HCT116 (cell line): Measurements from ENCODE around the gene AKAP13. TPM values are rescaled to one million over a fixed set of nuclear protein-coding genes. Genes with fewer than 3 reads are reported as not detected.

Experiments used
- ATAC-seq: fragments of 200-7000 bp; cut with Tn5 transposase; 2 replicates; pipeline ENCODE4 v1.9.1; 2020; ENCODE audit warnings: mild to moderate bottlenecking, moderate library complexity
- BruUV-seq: library from RNA; stranded (reverse); fragments of 400-500 nt; replicated peaks from 2 replicates; lab custom pipeline; 2021; lab: Mats Ljungman, UMichigan
- CTCF ChIA-PET: fragments of 300-600 bp; sonication (Branson Sonifier 250); formaldehyde crosslinking; loops from one replicate; lab custom pipeline; 2021; ENCODE audit warnings: antibody characterized with exemption; lab: Charles Lee
- POLR2A ChIA-PET: fragments of 300-600, 350-600 bp; sonication (Branson Sonifier 250); formaldehyde crosslinking; loops from one replicate; lab custom pipeline; 2021; ENCODE audit warnings: antibody characterized with exemption; lab: Charles Lee
- RAD21 ChIA-PET, 2 experiments: fragments of 300-600 bp; sonication (Branson Sonifier 250); formaldehyde crosslinking; loops; one replicate each; lab custom pipeline; 2023; ENCODE audit warnings: low total read pairs in 2 of 2; ENCODE audit not compliant: uncharacterized antibody in 2 of 2, unreplicated experiment in 2 of 2, low non-redundant PET in 1 of 2; lab: Charles Lee
- DNase-seq: peaks from one replicate; pipeline ENCODE4 v3.0.0-alpha.2; 2010; ENCODE audit warnings: low read depth, low spot score
- H2AFZ ChIP-seq: fragments of 200-600 bp; shearing (Covaris generic), sonication (generic); 2 replicates; pipeline ENCODE4 v1.6.1; 2017; ENCODE audit warnings: low read depth, mixed run types, mixed read lengths, antibody characterized with exemption, low read length; ENCODE audit not compliant: poor library complexity, severe bottlenecking
- H3K27ac ChIP-seq: 2 replicates; pipeline ENCODE4 v1.5.1; 2012; ENCODE audit warnings: low read depth, low read length
- H3K27me3 ChIP-seq: fragments of 200-600 bp; sonication (generic); 2 replicates; pipeline ENCODE4 v1.6.1; 2016; ENCODE audit warnings: mixed run types, low read length, mixed read lengths; ENCODE audit not compliant: insufficient read depth
- H3K36me3 ChIP-seq, 2 experiments: fragments of 200-500 bp in 1 of 2; fragments of 200-600 bp in 1 of 2; sonication (Bioruptor generic) in 1 of 2; sonication (generic) in 1 of 2; 2 replicates each; pipeline versions ENCODE4 v1.5.1 to v1.6.1; 2014 to 2016; ENCODE audit warnings: low read length in 2 of 2, inconsistent platforms in 1 of 2, mixed read lengths in 1 of 2, mixed run types in 1 of 2; ENCODE audit not compliant: insufficient read depth in 2 of 2, control insufficient read depth in 1 of 2
- H3K4me1 ChIP-seq, 2 experiments: fragments of 200-600 bp in 1 of 2; sonication (generic) in 1 of 2; 2 replicates each; pipeline versions ENCODE4 v1.5.1 to v1.6.1; 2012 to 2017; ENCODE audit warnings: low read length in 2 of 2, inconsistent platforms in 1 of 2, mild to moderate bottlenecking in 1 of 2, mixed read lengths in 1 of 2, mixed run types in 1 of 2, moderate library complexity in 1 of 2; ENCODE audit not compliant: insufficient read depth in 2 of 2, control insufficient read depth in 1 of 2
- H3K4me2 ChIP-seq: fragments of 200-600 bp; sonication (generic); 2 replicates; pipeline ENCODE4 v1.6.1; 2017; ENCODE audit warnings: mixed run types, low read length, mixed read lengths
- H3K4me3 ChIP-seq, 2 experiments: fragments of 200-600 bp in 1 of 2; sonication (generic) in 1 of 2; replicated peaks in 1 of 2; 2 replicates each; pipeline ENCODE4 v1.5.1; 2011 to 2016; ENCODE audit warnings: low read length in 2 of 2, control low read depth in 1 of 2, low read depth in 1 of 2, mild to moderate bottlenecking in 1 of 2, mixed read lengths in 1 of 2, mixed run types in 1 of 2
- H3K79me2 ChIP-seq: fragments of 200-600 bp; sonication (generic); 2 replicates; pipeline ENCODE4 v1.6.1; 2017; ENCODE audit warnings: mild to moderate bottlenecking, mixed run types, low read length, moderate library complexity, mixed read lengths; ENCODE audit not compliant: insufficient read depth
- H3K9ac ChIP-seq: fragments of 200-600 bp; sonication (generic); 2 replicates; pipeline ENCODE4 v1.6.1; 2016; ENCODE audit warnings: low read length, mixed read lengths
- H3K9me2 ChIP-seq: fragments of 200-600 bp; sonication (generic), shearing (Covaris generic); 2 replicates; pipeline ENCODE4 v1.6.1; 2017; ENCODE audit warnings: mixed run types, mild to moderate bottlenecking, moderate library complexity; ENCODE audit not compliant: insufficient read depth
- H3K9me3 ChIP-seq, 2 experiments: fragments of 200-500 bp in 1 of 2; fragments of 200-600 bp in 1 of 2; sonication (Bioruptor generic) in 1 of 2; sonication (generic) in 1 of 2; 2 replicates each; pipeline ENCODE4 v1.6.1; 2014 to 2017; ENCODE audit warnings: low read length in 2 of 2, mixed read lengths in 2 of 2, inconsistent platforms in 1 of 2, low read depth in 1 of 2, mild to moderate bottlenecking in 1 of 2, mixed run types in 1 of 2, moderate library complexity in 1 of 2; ENCODE audit not compliant: control insufficient read depth in 1 of 2, insufficient read depth in 1 of 2
- H4K20me1 ChIP-seq: fragments of 200-600 bp; sonication (generic), shearing (Covaris generic); 2 replicates; pipeline ENCODE4 v1.6.1; 2017; ENCODE audit warnings: mixed run types, mild to moderate bottlenecking, moderate library complexity; ENCODE audit not compliant: insufficient read depth
- CBX3 ChIP-seq: IDR thresholded peaks from 2 replicates; pipeline ENCODE4 v1.6.1; 2012; ENCODE audit warnings: low read depth
- EGR1 ChIP-seq: IDR thresholded peaks from 2 replicates; pipeline ENCODE4 v1.6.1; 2012; ENCODE audit warnings: low read depth
- ELF1 ChIP-seq: IDR thresholded peaks from 2 replicates; pipeline ENCODE4 v1.6.1; 2012; ENCODE audit warnings: low read depth, borderline replicate concordance
- EZH2phosphoT487 ChIP-seq: fragments of 200-600 bp; IDR thresholded peaks from 2 replicates; pipeline ENCODE4 v1.6.1; 2018; ENCODE audit warnings: antibody characterized with exemption, borderline replicate concordance
- FOSL1 ChIP-seq: IDR thresholded peaks from 2 replicates; pipeline ENCODE4 v1.6.1; 2012; ENCODE audit warnings: low read depth
- JUND ChIP-seq: IDR thresholded peaks from 2 replicates; pipeline ENCODE4 v1.6.1; 2012
- POLR2A ChIP-seq: IDR thresholded peaks from 2 replicates; pipeline ENCODE4 v1.7.0; 2011; ENCODE audit warnings: borderline replicate concordance; ENCODE audit not compliant: insufficient read depth, insufficient read length; ENCODE audit errors: extremely low read depth
- RAD21 ChIP-seq: IDR thresholded peaks from 2 replicates; pipeline ENCODE4 v1.6.1; 2012; ENCODE audit warnings: low read depth, mild to moderate bottlenecking
- SIN3A ChIP-seq: IDR thresholded peaks from 2 replicates; pipeline ENCODE4 v1.6.1; 2012; ENCODE audit warnings: low read depth
- SP1 ChIP-seq: IDR thresholded peaks from 2 replicates; pipeline ENCODE4 v1.6.1; 2012; ENCODE audit warnings: low read depth
- SRF ChIP-seq: IDR thresholded peaks from 2 replicates; pipeline ENCODE4 v1.6.1; 2012; ENCODE audit warnings: low read depth
- YY1 ChIP-seq: IDR thresholded peaks from 2 replicates; pipeline ENCODE4 v1.6.1; 2011; ENCODE audit warnings: low read length, low read depth, moderate library complexity, mild to moderate bottlenecking; ENCODE audit not compliant: insufficient replicate concordance; ENCODE audit errors: extremely low read depth
- ZBTB33 ChIP-seq: IDR thresholded peaks from 2 replicates; pipeline ENCODE4 v1.6.1; 2011; ENCODE audit warnings: mild to moderate bottlenecking, low read length, moderate library complexity; ENCODE audit not compliant: insufficient replicate concordance; ENCODE audit errors: extremely low read depth
- ZFX ChIP-seq: fragments of 450-650 bp; IDR thresholded peaks from 2 replicates; pipeline ENCODE4 v1.6.1; 2017
- ZNF274 ChIP-seq: fragments of 200-500 bp; sonication (Bioruptor generic); IDR thresholded peaks from 2 replicates; pipeline ENCODE4 v1.6.1; 2014; ENCODE audit warnings: mild to moderate bottlenecking, low read depth, low read length, inconsistent platforms
- intact Hi-C: fragments of 100-400 bp; cut with micrococcal nuclease; formaldehyde crosslinking; loops from 2 replicates; pipeline ENCODE4 v1.10.0; 2022
- total RNA-seq: library from RNA; stranded (reverse); gene quantifications from one replicate; pipeline ENCODE4 v1.2.1, GENCODE V29; 2021; ENCODE audit not compliant: unreplicated experiment
- TF ChIP-seq, protein P1 (sequence below): IDR thresholded peaks from 2 replicates; pipeline ENCODE4 v1.6.1; 2012
- TF ChIP-seq, protein P2 (sequence below): IDR thresholded peaks from 2 replicates; pipeline ENCODE4 v1.6.1; 2012
- TF ChIP-seq, protein P3 (sequence below), 3 experiments: fragments of 200-600 bp in 1 of 3; sonication (generic) in 1 of 3; IDR thresholded peaks in 2 of 3; conservative IDR thresholded peaks in 1 of 3; 2 replicates each; pipeline ENCODE4 v1.5.1; 2012 to 2017; ENCODE audit warnings: low read depth in 2 of 3, low read length in 2 of 3, antibody characterized with exemption in 1 of 3, borderline replicate concordance in 1 of 3, control low read depth in 1 of 3, mild to moderate bottlenecking in 1 of 3, mixed read lengths in 1 of 3, mixed run types in 1 of 3, moderate library complexity in 1 of 3; ENCODE audit not compliant: insufficient read depth in 1 of 3

The AKAP13 gene
- total RNA-seq, 1 experiment from 2014 or later, result 43.1 TPM

- Histone ChIP-seq H3K9ac (no peak overlapping the region), H3K4me1 (no peaks in the 10 kb centered on the region), H3K27ac (no peak overlapping the region), H3K9me2 (no peaks in the 10 kb centered on the region), H3K4me3 (no peak overlapping the region), H2AFZ (no peak overlapping the region), H3K4me2 (no peak overlapping the region), H3K9me3 (no peaks in the 10 kb centered on the region), H3K79me2 (no peaks in the 10 kb centered on the region), H4K20me1 (no peaks in the 10 kb centered on the region), H3K27me3 (no peaks in the 10 kb centered on the region), H3K36me3 (no peaks in the 10 kb centered on the region)
- ChIA-PET RAD21 (no interaction called here), POLR2A (no interaction called here), CTCF (no interaction called here)
- intact Hi-C loops, result no loop called here
- no peak for ATAC-seq
- no TSS peak for BruUV-seq
- DNase-seq, result no peak
- TF ChIP-seq SIN3A (no peak), JUND (no peak), POLR2A (no peak), ZNF274 (no peak), ZFX (no peak), RAD21 (no peak), ELF1 (no peak), EGR1 (no peak), SP1 (no peak), CBX3 (no peak), FOSL1 (no peak), ZBTB33 (no peak), YY1 (no peak), SRF (no peak), EZH2phosphoT487 (no peak)
- TF ChIP-seq, protein P1, sequence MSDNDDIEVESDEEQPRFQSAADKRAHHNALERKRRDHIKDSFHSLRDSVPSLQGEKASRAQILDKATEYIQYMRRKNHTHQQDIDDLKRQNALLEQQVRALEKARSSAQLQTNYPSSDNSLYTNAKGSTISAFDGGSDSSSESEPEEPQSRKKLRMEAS, result no peak
- TF ChIP-seq, protein P2, sequence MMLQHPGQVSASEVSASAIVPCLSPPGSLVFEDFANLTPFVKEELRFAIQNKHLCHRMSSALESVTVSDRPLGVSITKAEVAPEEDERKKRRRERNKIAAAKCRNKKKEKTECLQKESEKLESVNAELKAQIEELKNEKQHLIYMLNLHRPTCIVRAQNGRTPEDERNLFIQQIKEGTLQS, result no peak
- TF ChIP-seq, protein P3, sequence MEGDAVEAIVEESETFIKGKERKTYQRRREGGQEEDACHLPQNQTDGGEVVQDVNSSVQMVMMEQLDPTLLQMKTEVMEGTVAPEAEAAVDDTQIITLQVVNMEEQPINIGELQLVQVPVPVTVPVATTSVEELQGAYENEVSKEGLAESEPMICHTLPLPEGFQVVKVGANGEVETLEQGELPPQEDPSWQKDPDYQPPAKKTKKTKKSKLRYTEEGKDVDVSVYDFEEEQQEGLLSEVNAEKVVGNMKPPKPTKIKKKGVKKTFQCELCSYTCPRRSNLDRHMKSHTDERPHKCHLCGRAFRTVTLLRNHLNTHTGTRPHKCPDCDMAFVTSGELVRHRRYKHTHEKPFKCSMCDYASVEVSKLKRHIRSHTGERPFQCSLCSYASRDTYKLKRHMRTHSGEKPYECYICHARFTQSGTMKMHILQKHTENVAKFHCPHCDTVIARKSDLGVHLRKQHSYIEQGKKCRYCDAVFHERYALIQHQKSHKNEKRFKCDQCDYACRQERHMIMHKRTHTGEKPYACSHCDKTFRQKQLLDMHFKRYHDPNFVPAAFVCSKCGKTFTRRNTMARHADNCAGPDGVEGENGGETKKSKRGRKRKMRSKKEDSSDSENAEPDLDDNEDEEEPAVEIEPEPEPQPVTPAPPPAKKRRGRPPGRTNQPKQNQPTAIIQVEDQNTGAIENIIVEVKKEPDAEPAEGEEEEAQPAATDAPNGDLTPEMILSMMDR (IDR thresholded peaks at IDR 0.05 in 2 of 3, conservative IDR thresholded peaks at IDR 0.05 in 1 of 3; ENCODE audit: borderline replicate concordance in 1 of 3, insufficient read depth in 1 of 3, low read depth in 2 of 3, low read length in 2 of 3), result no peak
These were observed 259.5 kb downstream of the AKAP13 start for GRCh38 chr15:85639752-85640381.
